ENCODE results near the gene H19.

Gene H19

DNA sequence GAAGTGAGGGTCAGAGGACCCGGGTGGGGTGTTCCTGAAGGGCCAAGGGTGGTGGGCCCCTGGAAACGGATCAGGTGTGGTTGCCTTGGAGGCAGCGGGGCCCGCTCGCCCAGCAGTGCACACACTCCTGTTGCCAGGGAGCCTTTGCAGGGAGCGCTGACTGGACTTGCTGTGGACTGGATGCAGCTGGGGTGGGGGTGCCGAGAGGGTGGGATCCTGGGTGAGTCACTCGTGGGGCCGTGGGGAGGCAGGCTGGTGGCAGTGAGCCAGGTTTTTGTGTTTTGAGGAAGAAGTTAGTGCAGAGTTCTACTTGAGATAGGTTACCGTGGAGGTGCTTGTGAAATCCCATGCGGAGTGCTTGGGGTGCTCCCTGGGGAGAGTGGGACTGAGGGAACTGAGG, 49.3 kb downstream of the H19 start:
- TF ChIP-seq CTCF (IDR thresholded peaks at IDR 0.05; ENCODE audit: low read depth, low read length) = no peak

GRCh38 chr11:1947592-1948237, 49.9 kb downstream of the H19 start:
- no peak for DNase-seq (ENCODE audit: extremely low read depth, low read depth)
- no peak for TF ChIP-seq CTCF (IDR thresholded peaks at IDR 0.05; ENCODE audit: low read depth, low read length)

More for the DNA sequence above, 49.3 kb downstream of the H19 start:
- DNase-seq (ENCODE audit: extremely low read depth, low read depth) = no peak

GRCh38 chr11:1946812-1947484, 50.7 kb downstream of the H19 start, which contains the start of gene MRPL23:
TSS of gene MRPL23 (plus strand) at chr11:1947332. CDS start at chr11:1947363, 31 bp downstream.
- DNase-seq (ENCODE audit: extremely low read depth, low read depth) = no peak
- TF ChIP-seq CTCF (IDR thresholded peaks at IDR 0.05; ENCODE audit: low read depth, low read length) = no peak

All from AG09319 (cell line).